HepG2 (cell line): ENCODE measurements around the gene STRN3. TPM values are rescaled to one million over a fixed set of nuclear protein-coding genes. Genes with fewer than 3 reads are reported as not detected.

Source experiments
- ATRX ChIP-seq: sonication (generic); formaldehyde crosslinking; IDR thresholded peaks from 2 replicates; pipeline ENCODE4 v1.4.0; 2020; ENCODE audit warnings: missing genetic modification reagents, borderline replicate concordance
- FOSL2 ChIP-seq: sonication (generic); formaldehyde crosslinking; IDR thresholded peaks from 2 replicates; pipeline ENCODE4 v1.4.0; 2020; ENCODE audit warnings: missing genetic modification reagents
- GMEB2 ChIP-seq: IDR thresholded peaks from 2 replicates; pipeline ENCODE4 v1.6.1; 2016; ENCODE audit warnings: missing biosample characterization, missing genetic modification reagents, low read depth
- HNRNPL ChIP-seq: fragments of 200-400 bp; formaldehyde crosslinking; IDR thresholded peaks from 2 replicates; pipeline ENCODE4 v1.6.1; 2017; ENCODE audit warnings: mild to moderate bottlenecking, low read depth, low read length
- KDM3A ChIP-seq: IDR thresholded peaks from 2 replicates; pipeline ENCODE4 v1.6.1; 2018; ENCODE audit warnings: low read depth, missing compliant biosample characterization
- PATZ1 ChIP-seq: sonication (generic); formaldehyde crosslinking; IDR thresholded peaks from 2 replicates; pipeline ENCODE4 v1.4.0; 2020; ENCODE audit warnings: missing genetic modification reagents
- PCBP1 ChIP-seq: fragments of 200-400 bp; formaldehyde crosslinking; IDR thresholded peaks from 2 replicates; pipeline ENCODE4 v1.6.1; 2017; ENCODE audit warnings: mild to moderate bottlenecking, low read depth, low read length, borderline replicate concordance
- PHF5A ChIP-seq: IDR thresholded peaks from one replicate; pipeline ENCODE4 v1.6.1; 2018; ENCODE audit warnings: low read depth, missing genetic modification reagents; ENCODE audit not compliant: unreplicated experiment
- POLR2AphosphoS5 ChIP-seq: IDR thresholded peaks from 2 replicates; pipeline ENCODE4 v1.6.1; 2012; ENCODE audit warnings: low read depth, low read length
- SOX13 ChIP-seq, 3 experiments: fragments of 450-650 bp in 1 of 3; sonication (generic) in 1 of 3; formaldehyde crosslinking in 1 of 3; IDR thresholded peaks in 2 of 3; conservative IDR thresholded peaks in 1 of 3; 2 replicates each; pipeline versions ENCODE4 v1.5.0 to v1.6.1; 2016 to 2020; ENCODE audit warnings: antibody characterized with exemption in 1 of 3, mild to moderate bottlenecking in 1 of 3, missing compliant biosample characterization in 1 of 3, missing genetic modification reagents in 1 of 3, moderate library complexity in 1 of 3
- SOX6 ChIP-seq, 2 experiments: fragments of 450-650 bp in 1 of 2; sonication (generic) in 1 of 2; formaldehyde crosslinking in 1 of 2; IDR thresholded peaks; 2 replicates each; pipeline versions ENCODE4 v1.4.0 to v1.6.1; 2017 to 2020; ENCODE audit warnings: antibody characterized with exemption in 1 of 2, mild to moderate bottlenecking in 1 of 2, missing genetic modification reagents in 1 of 2
- SRSF4 ChIP-seq: fragments of 200-400 bp; formaldehyde crosslinking; IDR thresholded peaks from one replicate; pipeline ENCODE4 v1.6.1; 2018; ENCODE audit warnings: mild to moderate bottlenecking, low read depth, low read length, moderate library complexity; ENCODE audit not compliant: poor library complexity, severe bottlenecking
- YY1 ChIP-seq: IDR thresholded peaks from 2 replicates; pipeline ENCODE4 v1.6.1; 2011; ENCODE audit warnings: low read length, low read depth, moderate library complexity, mild to moderate bottlenecking; ENCODE audit not compliant: insufficient read depth, insufficient replicate concordance
- ZBTB38 ChIP-seq: sonication (generic); formaldehyde crosslinking; IDR thresholded peaks from 2 replicates; pipeline ENCODE4 v1.5.1; 2020; ENCODE audit warnings: mild to moderate bottlenecking, missing genetic modification reagents
- ZBTB8A ChIP-seq: sonication (generic); formaldehyde crosslinking; IDR thresholded peaks from 2 replicates; pipeline ENCODE4 v1.4.0; 2020; ENCODE audit warnings: mild to moderate bottlenecking, low read depth, missing genetic modification reagents, borderline replicate concordance
- ZFP41 ChIP-seq: sonication (generic); formaldehyde crosslinking; IDR thresholded peaks from 2 replicates; pipeline ENCODE4 v1.4.0; 2020; ENCODE audit warnings: mild to moderate bottlenecking, missing genetic modification reagents, borderline replicate concordance
- ZFP62 ChIP-seq: sonication (generic); formaldehyde crosslinking; IDR thresholded peaks from 2 replicates; pipeline ENCODE4 v1.4.0; 2020; ENCODE audit warnings: missing genetic modification reagents
- ZFP90 ChIP-seq: sonication (generic); formaldehyde crosslinking; IDR thresholded peaks from 2 replicates; pipeline ENCODE4 v1.8.0; 2022; ENCODE audit warnings: missing genetic modification reagents, mild to moderate bottlenecking, inconsistent platforms, borderline replicate concordance
- ZNF235 ChIP-seq: sonication (generic); formaldehyde crosslinking; IDR thresholded peaks from 2 replicates; pipeline ENCODE4 v1.8.1; 2023; ENCODE audit warnings: mild to moderate bottlenecking, missing genetic modification reagents, borderline replicate concordance
- ZNF354B ChIP-seq: sonication (generic); formaldehyde crosslinking; IDR thresholded peaks from 2 replicates; pipeline ENCODE4 v1.8.0; 2022; ENCODE audit warnings: mild to moderate bottlenecking, missing genetic modification reagents
- ZNF552 ChIP-seq: sonication (generic); formaldehyde crosslinking; IDR thresholded peaks from 2 replicates; pipeline ENCODE4 v1.9.0; 2022; ENCODE audit warnings: missing genetic modification reagents, mild to moderate bottlenecking, borderline replicate concordance
- ZNF674 ChIP-seq: sonication (generic); formaldehyde crosslinking; IDR thresholded peaks from 2 replicates; pipeline ENCODE4 v1.5.0; 2020; ENCODE audit warnings: low read depth, mild to moderate bottlenecking, missing genetic modification reagents
- ZNF776 ChIP-seq: sonication (generic); formaldehyde crosslinking; IDR thresholded peaks from 2 replicates; pipeline ENCODE4 v1.4.0; 2020; ENCODE audit warnings: mild to moderate bottlenecking, missing genetic modification reagents
- polyA plus RNA-seq, 8 experiments: library from polyadenylated mRNA; depleted of rRNA in 3 of 8; stranded (reverse) in 7 of 8; unstranded in 1 of 8; fragments of >200 nt; fragmentation: Illumina TruSeq in 4 of 8; extraction: Trizol in 4 of 8; gene quantifications; 2 replicates each; pipeline versions ENCODE4 v1.2.1 to v1.2.3, GENCODE V29; 2011 to 2016; ENCODE audit warnings: low read depth in 4 of 8, missing spikeins in 1 of 8, mixed read lengths in 1 of 8; ENCODE audit not compliant: insufficient read depth in 1 of 8
- total RNA-seq, 5 experiments: library from RNA; depleted of rRNA; stranded (reverse); fragments of >200 nt; fragmentation: Illumina TruSeq; extraction: Trizol; gene quantifications; 2 replicates each; pipeline ENCODE4 v1.2.3, GENCODE V29; 2016; ENCODE audit warnings: low read depth in 1 of 5
- TF ChIP-seq, protein P1 (sequence below): sonication (generic); formaldehyde crosslinking; IDR thresholded peaks from 2 replicates; pipeline ENCODE4 v1.5.1; 2020; ENCODE audit warnings: missing genetic modification reagents, mild to moderate bottlenecking, borderline replicate concordance
- TF ChIP-seq, protein P2 (sequence below): sonication (generic); formaldehyde crosslinking; IDR thresholded peaks from 2 replicates; pipeline ENCODE4 v1.5.0; 2020; ENCODE audit warnings: missing genetic modification reagents

Gene STRN3
- total and polyA plus RNA-seq, 2 of the 13 experiments (the other 11 are each of a cell fraction or from before 2014, with no cell fraction given), result 49.4 to 123 TPM

DNA sequence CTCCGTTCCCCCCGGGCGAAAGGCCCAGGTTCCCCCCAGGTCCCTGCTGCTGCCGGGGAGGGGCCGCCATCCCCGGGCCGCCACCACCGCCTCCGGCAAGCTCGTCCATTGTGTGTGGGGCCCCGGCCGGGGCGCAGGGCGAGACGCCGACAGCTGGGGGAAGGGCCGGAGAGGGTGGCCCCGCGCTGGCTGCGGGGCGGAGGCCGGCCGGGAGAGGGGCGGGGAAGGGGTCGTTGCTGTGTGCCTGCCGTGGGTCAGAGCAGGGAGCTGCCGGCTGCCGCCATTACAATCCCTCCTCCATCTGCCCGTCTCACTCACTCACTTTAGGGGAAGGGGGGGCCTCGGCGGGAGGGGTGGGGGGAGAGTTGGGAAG lies at the start of gene STRN3 (continued):
- TF ChIP-seq ZNF354B, result no peak
- peak; percentile 79 for TF ChIP-seq ZNF674
- TF ChIP-seq ZNF235 (CRISPR knock-in tag), result peak; percentile 23; the same call in 1 of the 2 replicates
- TF ChIP-seq, protein P1, sequence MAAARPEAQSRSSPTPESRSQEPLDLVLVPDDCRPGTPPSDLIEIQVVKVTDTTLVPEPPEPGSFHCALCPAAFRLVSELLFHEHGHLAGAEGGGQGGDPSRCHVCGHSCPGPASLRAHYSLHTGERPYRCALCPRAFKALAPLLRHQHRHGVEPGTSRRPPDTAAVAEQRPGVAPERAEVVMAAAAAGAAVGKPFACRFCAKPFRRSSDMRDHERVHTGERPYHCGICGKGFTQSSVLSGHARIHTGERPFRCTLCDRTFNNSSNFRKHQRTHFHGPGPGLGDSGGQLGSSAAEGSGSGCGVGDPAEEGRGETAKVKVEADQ (CRISPR knock-in tag), result peak; percentile 70; the same call in 1 of the 2 replicates
- TF ChIP-seq ATRX (CRISPR knock-in tag), result no peak
- TF ChIP-seq PATZ1, result no peak
- TF ChIP-seq POLR2AphosphoS5, result peak; percentile 83; the same call in 1 of the 2 replicates
- TF ChIP-seq PHF5A (CRISPR knock-in tag), result peak; percentile 2
- peak; percentile 62; the same call in 1 of the 2 replicates for TF ChIP-seq ZFP62 (CRISPR knock-in tag)
- TF ChIP-seq HNRNPL, result peak; percentile 17; the same call in 1 of the 2 replicates
- TF ChIP-seq ZNF776 (CRISPR knock-in tag), result no peak; the same call in none of the 2 replicates
- TF ChIP-seq SOX6 (IDR thresholded peaks at IDR 0.05), result no peak
- TF ChIP-seq SOX6 (CRISPR knock-in tag; IDR thresholded peaks at IDR 0.05), result no peak
- peak; percentile 7; the same call in 1 of the 2 replicates for TF ChIP-seq ZFP90 (CRISPR knock-in tag)
- 0 out of 2 replicates have a peak, but pooled peaks have one; percentile 6 for TF ChIP-seq SOX13 (IDR thresholded peaks at IDR 0.05)
- TF ChIP-seq SOX13 (CRISPR knock-in tag; conservative IDR thresholded peaks at IDR 0.05 in 1 of 2, IDR thresholded peaks at IDR 0.05 in 1 of 2), result no peak; a peak in 1 of 4 replicates
- no peak; the same call in 1 of the 2 replicates for TF ChIP-seq ZFP41 (CRISPR knock-in tag)
- TF ChIP-seq KDM3A (CRISPR knock-in tag), result no peak
- TF ChIP-seq SRSF4, result peak; percentile 85
- TF ChIP-seq PCBP1, result no peak
- TF ChIP-seq YY1, result peak; percentile 93
- TF ChIP-seq FOSL2 (CRISPR knock-in tag), result no peak
- TF ChIP-seq ZNF552, result no peak
- TF ChIP-seq, protein P2, sequence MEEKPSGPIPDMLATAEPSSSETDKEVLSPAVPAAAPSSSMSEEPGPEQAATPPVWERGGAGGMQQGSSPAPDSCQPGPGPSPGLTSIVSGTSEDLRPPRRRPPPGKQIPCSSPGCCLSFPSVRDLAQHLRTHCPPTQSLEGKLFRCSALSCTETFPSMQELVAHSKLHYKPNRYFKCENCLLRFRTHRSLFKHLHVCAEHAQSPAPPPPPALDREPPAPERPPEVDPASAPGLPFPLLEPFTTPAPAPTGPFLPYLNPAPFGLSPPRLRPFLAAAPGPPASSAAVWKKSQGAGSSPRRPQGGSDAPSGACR (CRISPR knock-in tag), result peak; percentile 74
- TF ChIP-seq GMEB2 (CRISPR knock-in tag), result no peak
- TF ChIP-seq ZBTB38 (CRISPR knock-in tag), result no peak; the same call in 1 of the 2 replicates
- no peak for TF ChIP-seq ZBTB8A (CRISPR knock-in tag)
